ENCODE results near the gene ZNF407.

ZNF407 gene

GRCh38 chr18:74624466-74624865 lies 26.8 kb downstream of the ZNF407 start:
- Histone ChIP-seq H3K9me2 (replicated peaks; ENCODE audit: insufficient read depth, low read length) (no peaks in the 10 kb centered on the region), H3K27me3 (replicated peaks; ENCODE audit: insufficient read depth, low read length) (no peaks in the 10 kb centered on the region), H3K27ac (ENCODE audit: low read length) (no peak overlapping the region), H3K36me3 (replicated peaks; ENCODE audit: insufficient read depth, low read length) (no peaks in the 10 kb centered on the region), H3K9me3 (replicated peaks; ENCODE audit: insufficient read depth, low read length) (no peaks in the 10 kb centered on the region), H4K20me1 (ENCODE audit: insufficient read depth, low read length) (no peaks in the 10 kb centered on the region), H2AFZ (ENCODE audit: low read length) (no peak overlapping the region), H3K4me3 (ENCODE audit: low read length) (no peak overlapping the region), H3F3A (ENCODE audit: insufficient read depth, low read length) (no peaks in the 10 kb centered on the region), H3K4me2 (ENCODE audit: low read depth, low read length) (no peak overlapping the region), H3K79me2 (ENCODE audit: low read length) (peaks cover 41% of the 10 kb centered on the region), H3K9ac (ENCODE audit: low read length) (no peak overlapping the region), H3K4me1 (ENCODE audit: low read length) (no peaks in the 10 kb centered on the region)
- TF ChIP-seq EZH2phosphoT487 (IDR thresholded peaks at IDR 0.05; ENCODE audit: low read length) (no peak), CTCF (IDR thresholded peaks at IDR 0.05; ENCODE audit: low read length) (no peak), EZH2 (optimal IDR thresholded peaks at IDR 0.05; ENCODE audit: low read depth, low read length) (no peak)
- DNase-seq: no peak

GRCh38 chr18:74625157-74625556 lies 27.5 kb downstream of the ZNF407 start:
- Histone ChIP-seq H2AFZ (ENCODE audit: low read length) (no peak overlapping the region), H3K79me2 (ENCODE audit: low read length) (peaks cover 39% of the 10 kb centered on the region), H3K4me2 (ENCODE audit: low read depth, low read length) (no peak overlapping the region), H3F3A (ENCODE audit: insufficient read depth, low read length) (no peaks in the 10 kb centered on the region), H3K4me3 (ENCODE audit: low read length) (no peak overlapping the region), H3K9me3 (replicated peaks; ENCODE audit: insufficient read depth, low read length) (no peaks in the 10 kb centered on the region), H3K9ac (ENCODE audit: low read length) (no peak overlapping the region), H3K27ac (ENCODE audit: low read length) (no peak overlapping the region), H3K36me3 (replicated peaks; ENCODE audit: insufficient read depth, low read length) (no peaks in the 10 kb centered on the region), H4K20me1 (ENCODE audit: insufficient read depth, low read length) (no peaks in the 10 kb centered on the region), H3K9me2 (replicated peaks; ENCODE audit: insufficient read depth, low read length) (no peaks in the 10 kb centered on the region), H3K27me3 (replicated peaks; ENCODE audit: insufficient read depth, low read length) (no peaks in the 10 kb centered on the region), H3K4me1 (ENCODE audit: low read length) (no peaks in the 10 kb centered on the region)
- TF ChIP-seq EZH2phosphoT487 (IDR thresholded peaks at IDR 0.05; ENCODE audit: low read length): no peak
- TF ChIP-seq CTCF (IDR thresholded peaks at IDR 0.05; ENCODE audit: low read length): no peak
- no peak for TF ChIP-seq EZH2 (optimal IDR thresholded peaks at IDR 0.05; ENCODE audit: low read depth, low read length)
- no peak for DNase-seq

GRCh38 chr18:74626049-74626874 lies 28.6 kb downstream of the ZNF407 start:
- Histone ChIP-seq H3K36me3 (replicated peaks; ENCODE audit: insufficient read depth, low read length) (no peaks in the 10 kb centered on the region), H3K9me2 (replicated peaks; ENCODE audit: insufficient read depth, low read length) (no peaks in the 10 kb centered on the region), H3F3A (ENCODE audit: insufficient read depth, low read length) (no peaks in the 10 kb centered on the region), H3K4me1 (ENCODE audit: low read length) (no peaks in the 10 kb centered on the region), H2AFZ (ENCODE audit: low read length) (no peak overlapping the region), H3K4me3 (ENCODE audit: low read length) (no peak overlapping the region), H3K9ac (ENCODE audit: low read length) (no peak overlapping the region), H3K27ac (ENCODE audit: low read length) (no peak overlapping the region), H3K4me2 (ENCODE audit: low read depth, low read length) (no peak overlapping the region), H3K79me2 (ENCODE audit: low read length) (peaks cover 32% of the 10 kb centered on the region), H3K9me3 (replicated peaks; ENCODE audit: insufficient read depth, low read length) (no peaks in the 10 kb centered on the region), H4K20me1 (ENCODE audit: insufficient read depth, low read length) (no peaks in the 10 kb centered on the region), H3K27me3 (replicated peaks; ENCODE audit: insufficient read depth, low read length) (no peaks in the 10 kb centered on the region)
- DNase-seq: no peak
- TF ChIP-seq CTCF (IDR thresholded peaks at IDR 0.05; ENCODE audit: low read length): no peak
- no peak for TF ChIP-seq EZH2 (optimal IDR thresholded peaks at IDR 0.05; ENCODE audit: low read depth, low read length)
- no peak for TF ChIP-seq EZH2phosphoT487 (IDR thresholded peaks at IDR 0.05; ENCODE audit: low read length)

All from MM.1S (cell line).